SK-N-MC (cell line): ENCODE results near the gene JMJD7.

ENCODE experiments used
- EZH2 ChIP-seq: fragments of 200-600 bp; sonication (generic); IDR thresholded peaks from one replicate; pipeline ENCODE4 v1.6.1; 2017; ENCODE audit warnings: antibody characterized with exemption
- FOXP2 ChIP-seq: optimal IDR thresholded peaks from 2 replicates; pipeline ENCODE3; 2011; ENCODE audit warnings: mild to moderate bottlenecking, moderate library complexity; ENCODE audit not compliant: insufficient read depth; ENCODE audit errors: extremely low read length, control extremely low read depth
- POLR2AphosphoS5 ChIP-seq: IDR thresholded peaks from 2 replicates; pipeline ENCODE4 v1.6.1; 2012; ENCODE audit warnings: mild to moderate bottlenecking, low read depth, low read length, borderline replicate concordance

- TF ChIP-seq FOXP2 (no peak), EZH2 (no peak), POLR2AphosphoS5 (no peak)
Measured at GRCh38 chr15:41869770-41870688, 42.1 kb downstream of the JMJD7 start.
